ENCODE results near the gene TP53AIP1. TPM values are rescaled to one million over a fixed set of nuclear protein-coding genes. Genes with fewer than 3 reads are reported as not detected.

TP53AIP1 gene
- total and polyA plus RNA-seq, 2 experiments from 2014 or later: 0.07 TPM; not detected in 1

DNA sequence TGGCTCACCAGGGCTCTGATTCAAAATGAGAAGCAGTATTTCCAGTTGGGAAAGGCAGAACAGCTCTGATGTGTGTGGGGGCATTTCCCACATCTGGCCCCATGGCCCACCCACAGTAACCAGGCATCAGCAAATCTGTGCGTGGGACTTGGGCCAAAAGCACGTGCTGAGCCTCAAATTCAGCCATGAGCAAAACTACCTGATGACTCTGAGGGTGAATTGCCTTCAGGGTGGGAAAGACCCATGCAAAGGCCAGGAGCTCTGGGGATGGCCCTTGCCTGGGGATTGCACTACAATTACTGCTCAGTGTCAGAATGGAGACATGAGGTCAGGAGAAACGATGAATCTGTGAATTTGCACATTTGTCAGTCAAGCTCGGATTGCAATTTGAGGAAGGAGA, 20.9 kb downstream of the TP53AIP1 start (continued):
- no peak for TF ChIP-seq ETS1 (IDR thresholded peaks at IDR 0.05)
- no peak for TF ChIP-seq POLR2AphosphoS5 (IDR thresholded peaks at IDR 0.05; ENCODE audit: low read depth)
- no peak for TF ChIP-seq ZNF331 (CRISPR knock-in tag; IDR thresholded peaks at IDR 0.05; ENCODE audit: low read depth)
- TF ChIP-seq STAT1 (IDR thresholded peaks at IDR 0.05; ENCODE audit: unreplicated experiment): no peak
- TF ChIP-seq ZNF114 (CRISPR knock-in tag; IDR thresholded peaks at IDR 0.05): no peak

DNA sequence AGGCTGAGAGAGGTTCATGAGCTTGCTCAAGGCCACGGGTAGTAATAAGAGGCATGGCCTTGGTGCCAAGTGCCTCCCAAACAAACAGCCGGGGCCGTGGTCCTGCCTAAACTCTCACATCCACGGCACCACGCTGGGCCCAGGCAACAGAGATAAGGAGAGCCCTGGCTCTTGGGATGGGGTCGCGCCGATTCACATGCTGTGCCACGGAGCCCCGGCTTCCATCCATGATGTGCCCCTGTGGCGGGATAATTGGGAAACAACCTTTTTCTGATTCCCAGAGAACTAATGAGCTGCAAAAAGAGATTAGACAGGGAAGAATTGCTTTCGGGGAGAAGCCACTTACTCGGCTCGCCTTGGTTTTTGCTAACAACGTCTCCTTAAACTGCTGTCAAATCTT, 22.0 kb downstream of the TP53AIP1 start:
- Mint-ChIP-seq H3K27me3 (ENCODE audit: insufficient read depth, low read depth, poor library complexity) (peaks cover 9% of the 10 kb centered on the region), H3K4me1 (peaks cover 16% of the 10 kb centered on the region), H3K4me3 (no peak overlapping the region), H3K9me3 (no peaks in the 10 kb centered on the region; the same call in 2 of the 3 replicates), H3K27ac (no peak overlapping the region), H3K36me3 (ENCODE audit: low read depth) (no peaks in the 10 kb centered on the region; the same call in 2 of the 3 replicates)
- Histone ChIP-seq H3K79me2 (replicated peaks; ENCODE audit: insufficient read depth) (no peaks in the 10 kb centered on the region), H3K27ac (ENCODE audit: low read depth) (no peak overlapping the region), H3F3A (replicated peaks; ENCODE audit: low read depth) (no peaks in the 10 kb centered on the region), H3K4me3 (no peak overlapping the region), H3K27me3 (ENCODE audit: insufficient read depth) (peaks cover 7% of the 10 kb centered on the region; the same call in 1 of the 2 replicates), H3K4me2 (no peak overlapping the region), H2AFZ (no peak overlapping the region), H3K4me1 (ENCODE audit: insufficient read depth) (no peaks in the 10 kb centered on the region; the same call in 1 of the 2 replicates), H4K20me1 (replicated peaks; ENCODE audit: insufficient read depth) (no peaks in the 10 kb centered on the region), H3K9me2 (ENCODE audit: insufficient read depth) (no peaks in the 10 kb centered on the region), H3K36me3 (ENCODE audit: insufficient read depth) (no peaks in the 10 kb centered on the region)
- ATAC-seq (no peak), DNase-seq (ENCODE audit: low spot score) (no peak)
- TF ChIP-seq POLR2AphosphoS5 (IDR thresholded peaks at IDR 0.05; ENCODE audit: low read depth): no peak
- TF ChIP-seq STAT1 (IDR thresholded peaks at IDR 0.05; ENCODE audit: unreplicated experiment): no peak
- TF ChIP-seq ZNF114 (CRISPR knock-in tag; IDR thresholded peaks at IDR 0.05): no peak
- no peak for TF ChIP-seq EZH2phosphoT487 (IDR thresholded peaks at IDR 0.05; ENCODE audit: unreplicated experiment)
- TF ChIP-seq, protein P1, sequence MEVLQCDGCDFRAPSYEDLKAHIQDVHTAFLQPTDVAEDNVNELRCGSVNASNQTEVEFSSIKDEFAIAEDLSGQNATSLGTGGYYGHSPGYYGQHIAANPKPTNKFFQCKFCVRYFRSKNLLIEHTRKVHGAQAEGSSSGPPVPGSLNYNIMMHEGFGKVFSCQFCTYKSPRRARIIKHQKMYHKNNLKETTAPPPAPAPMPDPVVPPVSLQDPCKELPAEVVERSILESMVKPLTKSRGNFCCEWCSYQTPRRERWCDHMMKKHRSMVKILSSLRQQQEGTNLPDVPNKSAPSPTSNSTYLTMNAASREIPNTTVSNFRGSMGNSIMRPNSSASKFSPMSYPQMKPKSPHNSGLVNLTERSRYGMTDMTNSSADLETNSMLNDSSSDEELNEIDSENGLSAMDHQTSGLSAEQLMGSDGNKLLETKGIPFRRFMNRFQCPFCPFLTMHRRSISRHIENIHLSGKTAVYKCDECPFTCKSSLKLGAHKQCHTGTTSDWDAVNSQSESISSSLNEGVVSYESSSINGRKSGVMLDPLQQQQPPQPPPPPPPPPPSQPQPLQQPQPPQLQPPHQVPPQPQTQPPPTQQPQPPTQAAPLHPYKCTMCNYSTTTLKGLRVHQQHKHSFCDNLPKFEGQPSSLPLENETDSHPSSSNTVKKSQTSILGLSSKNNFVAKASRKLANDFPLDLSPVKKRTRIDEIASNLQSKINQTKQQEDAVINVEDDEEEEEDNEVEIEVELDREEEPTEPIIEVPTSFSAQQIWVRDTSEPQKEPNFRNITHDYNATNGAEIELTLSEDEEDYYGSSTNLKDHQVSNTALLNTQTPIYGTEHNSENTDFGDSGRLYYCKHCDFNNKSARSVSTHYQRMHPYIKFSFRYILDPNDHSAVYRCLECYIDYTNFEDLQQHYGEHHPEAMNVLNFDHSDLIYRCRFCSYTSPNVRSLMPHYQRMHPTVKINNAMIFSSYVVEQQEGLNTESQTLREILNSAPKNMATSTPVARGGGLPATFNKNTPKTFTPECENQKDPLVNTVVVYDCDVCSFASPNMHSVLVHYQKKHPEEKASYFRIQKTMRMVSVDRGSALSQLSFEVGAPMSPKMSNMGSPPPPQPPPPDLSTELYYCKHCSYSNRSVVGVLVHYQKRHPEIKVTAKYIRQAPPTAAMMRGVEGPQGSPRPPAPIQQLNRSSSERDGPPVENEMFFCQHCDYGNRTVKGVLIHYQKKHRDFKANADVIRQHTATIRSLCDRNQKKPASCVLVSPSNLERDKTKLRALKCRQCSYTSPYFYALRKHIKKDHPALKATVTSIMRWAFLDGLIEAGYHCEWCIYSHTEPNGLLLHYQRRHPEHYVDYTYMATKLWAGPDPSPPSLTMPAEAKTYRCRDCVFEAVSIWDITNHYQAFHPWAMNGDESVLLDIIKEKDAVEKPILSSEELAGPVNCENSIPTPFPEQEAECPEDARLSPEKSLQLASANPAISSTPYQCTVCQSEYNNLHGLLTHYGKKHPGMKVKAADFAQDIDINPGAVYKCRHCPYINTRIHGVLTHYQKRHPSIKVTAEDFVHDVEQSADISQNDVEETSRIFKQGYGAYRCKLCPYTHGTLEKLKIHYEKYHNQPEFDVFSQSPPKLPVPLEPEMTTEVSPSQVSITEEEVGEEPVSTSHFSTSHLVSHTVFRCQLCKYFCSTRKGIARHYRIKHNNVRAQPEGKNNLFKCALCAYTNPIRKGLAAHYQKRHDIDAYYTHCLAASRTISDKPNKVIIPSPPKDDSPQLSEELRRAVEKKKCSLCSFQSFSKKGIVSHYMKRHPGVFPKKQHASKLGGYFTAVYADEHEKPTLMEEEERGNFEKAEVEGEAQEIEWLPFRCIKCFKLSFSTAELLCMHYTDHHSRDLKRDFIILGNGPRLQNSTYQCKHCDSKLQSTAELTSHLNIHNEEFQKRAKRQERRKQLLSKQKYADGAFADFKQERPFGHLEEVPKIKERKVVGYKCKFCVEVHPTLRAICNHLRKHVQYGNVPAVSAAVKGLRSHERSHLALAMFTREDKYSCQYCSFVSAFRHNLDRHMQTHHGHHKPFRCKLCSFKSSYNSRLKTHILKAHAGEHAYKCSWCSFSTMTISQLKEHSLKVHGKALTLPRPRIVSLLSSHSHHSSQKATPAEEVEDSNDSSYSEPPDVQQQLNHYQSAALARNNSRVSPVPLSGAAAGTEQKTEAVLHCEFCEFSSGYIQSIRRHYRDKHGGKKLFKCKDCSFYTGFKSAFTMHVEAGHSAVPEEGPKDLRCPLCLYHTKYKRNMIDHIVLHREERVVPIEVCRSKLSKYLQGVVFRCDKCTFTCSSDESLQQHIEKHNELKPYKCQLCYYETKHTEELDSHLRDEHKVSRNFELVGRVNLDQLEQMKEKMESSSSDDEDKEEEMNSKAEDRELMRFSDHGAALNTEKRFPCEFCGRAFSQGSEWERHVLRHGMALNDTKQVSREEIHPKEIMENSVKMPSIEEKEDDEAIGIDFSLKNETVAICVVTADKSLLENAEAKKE (CRISPR knock-in tag; IDR thresholded peaks at IDR 0.05): no peak
- TF ChIP-seq REST (IDR thresholded peaks at IDR 0.05; ENCODE audit: unreplicated experiment): no peak
- no peak for TF ChIP-seq CREB1 (CRISPR knock-in tag; IDR thresholded peaks at IDR 0.05; ENCODE audit: low read depth)
- TF ChIP-seq EZH2 (IDR thresholded peaks at IDR 0.05; ENCODE audit: low read depth, unreplicated experiment): no peak
- no peak for TF ChIP-seq NANOG (IDR thresholded peaks at IDR 0.05; ENCODE audit: borderline replicate concordance)
- no peak for TF ChIP-seq JUNB (IDR thresholded peaks at IDR 0.05; ENCODE audit: unreplicated experiment)
- TF ChIP-seq CTCF (conservative IDR thresholded peaks at IDR 0.05; ENCODE audit: low read depth in 2 of 2): no peak
- TF ChIP-seq ZNF331 (CRISPR knock-in tag; IDR thresholded peaks at IDR 0.05; ENCODE audit: low read depth): no peak

Data from GM23338 (cell line).